DMS153 treated with DMSO at 0.1 percent for 48 hours (cell line): Measurements from ENCODE around the gene MIA2.
"Not testable (repeated sequence)": the region's sequence is repeated elsewhere in the genome, so short reads cannot be mapped to it uniquely, and the experiment has no call there.

Experiments used
- DNase-seq: peaks from one replicate; lab custom pipeline; 2025; ENCODE audit not compliant: unreplicated experiment; lab: John Stamatoyannopoulos, UW

The MIA2 gene

GRCh38 chr14:39320318-39320717, 86.6 kb downstream of the MIA2 start:
- no peak for DNase-seq

DNA sequence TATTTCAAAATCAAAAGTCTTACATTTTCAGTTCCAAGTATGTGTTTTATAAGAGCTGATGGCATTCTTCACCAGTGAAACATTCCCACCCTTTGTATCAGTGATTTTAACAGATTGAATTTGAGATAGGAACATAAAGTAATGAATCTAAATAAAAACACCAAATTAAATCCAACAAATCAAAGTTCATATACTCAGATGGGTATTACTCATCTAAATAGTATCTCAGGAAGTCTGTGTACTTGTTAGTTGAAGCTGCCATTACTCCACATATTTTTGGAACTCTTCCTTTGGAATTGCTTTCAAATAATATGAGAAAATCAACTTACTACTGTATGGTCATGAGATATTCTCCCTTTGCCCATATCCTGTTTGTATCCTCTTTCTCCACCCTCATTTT, 89.1 kb downstream of the MIA2 start:
- no peak for DNase-seq

GRCh38 chr14:39324097-39324496, 90.4 kb downstream of the MIA2 start:
- no peak for DNase-seq

GRCh38 chr14:39339003-39339402, 105.3 kb downstream of the MIA2 start:
- no peak for DNase-seq

- DNase-seq = not testable (repeated sequence)
Observed at GRCh38 chr14:39341126-39341525, 107.4 kb downstream of the MIA2 start.

GRCh38 chr14:39342768-39343167, 109.1 kb downstream of the MIA2 start:
- no peak for DNase-seq

GRCh38 chr14:39343614-39344013, 109.9 kb downstream of the MIA2 start:
- DNase-seq = no peak

GRCh38 chr14:39350866-39351265, 117.2 kb downstream of the MIA2 start:
- no peak for DNase-seq

- DNase-seq = no peak
Observed at GRCh38 chr14:39351708-39352107, 118.0 kb downstream of the MIA2 start.

DNA sequence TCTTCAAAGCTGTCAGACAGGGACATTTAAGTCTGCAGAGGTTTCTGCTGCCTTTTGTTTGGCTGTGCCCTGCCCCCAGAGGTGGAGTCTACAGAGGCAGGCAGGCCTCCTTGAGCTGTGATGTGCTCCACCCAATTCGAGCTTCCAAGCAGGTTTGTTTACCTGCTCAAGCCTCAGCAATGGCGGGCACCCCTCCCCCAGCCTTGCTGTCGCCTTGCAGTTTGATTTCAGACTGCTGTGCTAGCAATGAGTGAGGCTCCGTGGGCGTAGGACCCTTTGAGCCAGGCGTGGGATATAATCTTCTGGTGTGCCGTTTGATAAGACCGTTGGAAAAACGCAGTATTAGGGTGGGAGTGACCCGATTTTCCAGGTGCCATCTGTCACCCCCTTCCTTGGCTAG, 125.4 kb downstream of the MIA2 start:
- not testable (repeated sequence) for DNase-seq

DNA sequence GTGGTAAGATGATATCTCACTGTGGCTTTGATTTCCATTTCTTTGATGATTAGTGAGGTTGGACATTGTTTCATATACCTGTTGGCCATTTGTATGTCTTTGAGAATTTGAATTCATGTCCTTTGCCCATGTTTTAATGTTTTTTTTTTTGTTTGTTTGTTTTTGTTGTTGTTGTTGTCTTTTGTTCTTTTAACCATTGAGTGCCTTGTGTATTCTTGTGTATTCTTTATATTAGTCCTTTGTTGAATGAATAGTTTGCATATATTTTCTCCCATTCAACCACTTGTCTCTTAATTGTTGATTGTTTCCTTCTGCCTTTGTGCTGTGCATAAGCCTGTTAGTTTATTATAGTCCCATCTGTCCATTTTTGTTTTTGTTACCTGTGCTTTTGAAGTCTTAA, 126.6 kb downstream of the MIA2 start:
- DNase-seq = no peak

- DNase-seq = not testable (repeated sequence)
Observed at GRCh38 chr14:39361556-39361955, 127.8 kb downstream of the MIA2 start.

DNA sequence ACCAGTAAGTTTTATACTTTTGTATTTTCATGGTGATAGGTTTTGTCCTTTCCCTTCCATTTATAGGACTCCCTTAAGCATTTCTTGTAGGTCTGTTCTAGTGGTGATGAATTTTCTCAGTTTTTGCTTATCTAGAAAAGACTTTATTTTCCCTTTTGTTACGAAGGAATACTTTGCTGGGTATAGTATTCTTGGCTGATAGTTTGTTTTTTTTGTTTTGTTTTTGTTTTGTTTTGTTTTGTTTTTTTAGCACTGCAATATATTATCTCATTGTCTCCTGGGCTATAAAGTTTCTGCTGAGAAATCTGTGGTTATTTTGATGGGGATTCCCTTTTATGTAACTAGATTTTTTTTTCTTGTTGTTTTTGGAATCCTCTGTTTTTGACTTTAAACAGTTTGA, 130.8 kb downstream of the MIA2 start:
- DNase-seq = no peak

GRCh38 chr14:39365354-39365753, 131.6 kb downstream of the MIA2 start:
- DNase-seq = no peak

- no peak for DNase-seq
Observed at GRCh38 chr14:39366460-39367386, 133.0 kb downstream of the MIA2 start.

- no peak for DNase-seq
Observed at GRCh38 chr14:39367387-39367751, 133.7 kb downstream of the MIA2 start.

GRCh38 chr14:39368261-39368959, 134.7 kb downstream of the MIA2 start:
- peak; percentile 32 for DNase-seq

DNA sequence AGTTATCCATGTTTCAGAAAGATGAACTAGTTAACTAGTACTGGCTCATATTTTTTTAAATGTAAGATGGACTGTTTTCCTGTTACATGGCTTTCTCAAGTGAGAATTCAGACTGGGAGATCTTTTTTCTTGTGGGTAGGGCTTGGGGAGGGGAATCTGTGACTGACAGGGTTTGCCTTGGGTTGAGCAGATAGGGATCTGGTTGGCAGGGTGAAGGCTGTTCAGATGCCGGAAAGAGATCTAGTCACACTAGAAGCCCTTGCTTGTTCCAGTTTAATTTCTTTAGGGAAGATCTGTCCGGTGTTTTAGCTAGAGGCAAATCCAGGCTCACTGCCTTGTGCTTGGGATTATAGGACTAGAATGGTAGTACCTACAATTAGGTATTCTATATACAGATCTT, 135.3 kb downstream of the MIA2 start:
- no peak for DNase-seq

DNA sequence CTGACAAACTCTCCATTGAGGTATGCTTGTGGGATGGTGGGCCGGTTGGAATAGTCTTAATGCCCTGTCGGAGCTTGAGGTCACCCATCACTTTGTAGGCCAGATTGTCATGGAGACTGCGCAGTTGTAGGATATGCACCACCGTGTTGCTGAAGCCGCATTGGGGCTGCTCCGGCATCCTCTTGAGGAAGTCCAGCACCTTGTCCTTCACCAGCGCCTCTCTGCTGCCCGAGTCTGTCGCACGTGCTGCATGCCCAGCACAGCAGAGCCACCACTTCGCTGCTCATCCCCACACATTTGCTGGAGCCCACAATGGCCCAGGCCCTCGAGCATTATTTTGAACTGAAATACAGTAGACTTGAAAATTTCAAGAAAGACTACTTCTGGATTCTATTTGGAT, 136.7 kb downstream of the MIA2 start:
- DNase-seq = no peak

- DNase-seq = no peak
Observed at GRCh38 chr14:39372656-39373055, 138.9 kb downstream of the MIA2 start.

DNA sequence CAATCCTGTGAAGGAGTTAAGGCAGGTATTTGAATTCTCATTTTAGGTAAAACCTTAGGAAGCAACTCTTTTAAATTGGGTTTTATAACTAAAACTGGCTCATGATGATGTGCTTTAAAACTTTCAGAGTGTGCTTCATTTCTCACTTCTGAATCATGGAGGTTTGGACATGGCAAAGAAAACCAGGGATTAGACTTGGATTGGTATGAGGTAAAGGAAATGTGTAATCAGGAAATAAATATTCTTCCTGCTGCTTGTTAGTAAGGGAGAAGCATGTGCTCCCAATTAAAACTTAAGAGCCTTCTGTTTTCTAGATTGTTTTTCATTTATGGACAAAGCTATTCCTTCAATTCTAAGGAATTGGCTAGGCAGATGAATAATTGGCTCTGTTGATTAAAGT, 141.1 kb downstream of the MIA2 start:
- DNase-seq = no peak

DNA sequence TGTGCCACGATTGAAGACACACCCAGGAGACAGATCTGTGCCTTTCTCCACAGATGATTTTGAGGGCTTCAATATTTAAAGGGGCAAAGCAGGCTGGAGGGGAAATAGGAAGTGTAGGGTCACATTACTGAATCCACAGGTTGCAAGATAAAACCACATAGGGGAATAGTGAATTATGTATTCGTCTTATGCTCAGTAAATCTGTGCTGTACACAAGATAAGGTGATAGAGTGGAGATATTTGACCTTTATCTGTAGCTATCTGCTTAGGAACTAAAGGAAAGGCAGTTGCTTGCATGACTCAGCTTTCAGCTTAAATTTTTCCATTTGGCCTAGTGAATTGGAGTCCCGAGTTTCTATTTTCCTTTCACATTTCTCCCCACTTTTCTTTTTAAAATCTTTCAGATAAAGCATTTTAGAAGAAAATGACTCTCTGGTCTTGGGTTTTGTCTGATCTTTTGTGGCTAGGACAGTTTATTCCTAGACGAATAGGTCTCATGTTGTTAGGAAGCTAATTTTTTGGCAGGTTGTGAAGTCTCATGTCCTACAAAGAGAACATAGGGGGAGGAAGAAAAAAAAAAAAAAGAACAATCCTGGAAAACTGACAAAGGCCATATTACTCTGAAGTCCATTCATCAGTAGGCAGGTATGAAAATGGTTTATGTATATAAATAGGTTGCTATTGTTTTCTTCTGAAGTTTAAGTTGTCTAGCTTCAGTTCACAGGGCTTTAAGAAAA, 143.1 kb downstream of the MIA2 start:
- DNase-seq = no peak
